T-helper 17 cell (primary cell): Measurements from ENCODE around the gene ECHS1. TPM values are rescaled to one million over a fixed set of nuclear protein-coding genes. Genes with fewer than 3 reads are reported as not detected.
A peak's percentile ranks its signal among the peaks of the same experiment; 100 is the strongest.
"Not testable (repeated sequence)": the region's sequence is repeated elsewhere in the genome, so short reads cannot be mapped to it uniquely, and the experiment has no call there.

Source experiments
- ATAC-seq: fragments of 150-1000 bp; cut with Tn5 transposase; 2 replicates; pipeline ENCODE4 v1.10.0; 2021; ENCODE audit warnings: mild to moderate bottlenecking, moderate library complexity
- DNase-seq, 3 donors: peaks; one replicate each; pipeline versions ENCODE4 v3.0.0 to v3.0.0-alpha.2; 2020 to 2021
- H3K9me3 ChIP-seq: one replicate; pipeline ENCODE4 v1.7.0; 2013; ENCODE audit warnings: low read length, mild to moderate bottlenecking; ENCODE audit not compliant: control insufficient read depth, poor library complexity, severe bottlenecking
- H3K27ac Mint-ChIP-seq: one replicate; pipeline ENCODE4 v1.8.0; 2022; ENCODE audit warnings: mild to moderate bottlenecking, moderate library complexity, mixed read lengths
- H3K27me3 Mint-ChIP-seq: one replicate; pipeline ENCODE4 v1.8.0; 2022; ENCODE audit warnings: mixed read lengths
- H3K36me3 Mint-ChIP-seq: one replicate; pipeline ENCODE4 v1.8.0; 2022; ENCODE audit warnings: low read depth, mixed read lengths
- H3K4me1 Mint-ChIP-seq: one replicate; pipeline ENCODE4 v1.8.0; 2022; ENCODE audit warnings: mild to moderate bottlenecking, mixed read lengths
- H3K4me3 Mint-ChIP-seq: one replicate; pipeline ENCODE4 v1.8.0; 2022; ENCODE audit warnings: mild to moderate bottlenecking, moderate library complexity, mixed read lengths
- total RNA-seq, 4 donors: library from RNA in 2 of 4; stranded (reverse) in 2 of 4; gene quantifications; one replicate each; pipeline ENCODE4 v1.2.3 and lab custom pipeline; 2022 to 2026

The ECHS1 gene
- total RNA-seq, 2 donors from 2014 or later, result 18.2 to 20.2 TPM

DNA sequence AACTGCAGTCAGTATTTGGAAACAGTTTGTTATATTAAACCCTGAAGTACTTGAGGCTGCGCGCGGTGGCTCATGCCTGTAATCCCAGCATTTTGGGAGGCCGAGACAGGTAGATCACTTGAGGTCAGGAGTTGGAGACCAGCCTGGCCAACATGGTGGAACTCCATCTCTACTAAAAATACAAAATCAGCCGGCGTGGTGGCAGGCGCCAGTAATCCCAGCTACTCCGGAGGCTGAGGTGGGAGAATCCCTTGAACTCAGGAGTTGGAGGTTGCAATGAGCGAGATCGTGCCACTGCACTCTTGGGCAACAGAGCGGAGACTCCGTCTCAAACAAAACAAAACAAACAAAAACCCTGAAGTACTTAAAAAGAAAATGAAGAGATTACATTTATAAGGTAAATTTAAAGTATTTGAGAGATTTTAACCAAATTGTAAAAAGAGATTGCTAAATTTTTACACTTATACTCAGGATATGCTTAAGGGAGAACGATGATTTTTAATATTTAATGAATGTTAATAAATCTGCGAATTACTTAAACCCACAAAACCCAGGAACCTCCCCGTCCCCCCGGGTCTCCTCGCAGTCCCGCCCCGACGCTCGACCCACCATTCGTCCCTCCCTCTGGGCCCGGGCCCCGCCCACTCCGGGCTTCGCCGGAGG lies 20.4 kb upstream of the ECHS1 start:
- H3K4me3 Mint-ChIP-seq, result peak overlapping the region; percentile 91
- H3K9me3 ChIP-seq, result no peaks in the 10 kb centered on the region
- H3K27ac Mint-ChIP-seq, result peak overlapping the region; percentile 16
- no peak for ATAC-seq
- DNase-seq, result no peak
- H3K27me3 Mint-ChIP-seq, result no peaks in the 10 kb centered on the region
- H3K4me1 Mint-ChIP-seq, result peaks cover 39% of the 10 kb centered on the region
- peaks cover 3% of the 10 kb centered on the region for H3K36me3 Mint-ChIP-seq

- ATAC-seq, result no peak
- no peaks in the 10 kb centered on the region for H3K9me3 ChIP-seq
- no peak for DNase-seq
- Mint-ChIP-seq H3K27me3 (no peaks in the 10 kb centered on the region), H3K4me3 (peak overlapping the region; percentile 63), H3K36me3 (no peaks in the 10 kb centered on the region), H3K27ac (peak overlapping the region; percentile 87), H3K4me1 (peaks cover 32% of the 10 kb centered on the region)
Measured at GRCh38 chr10:133391761-133392518, 18.8 kb upstream of the ECHS1 start.

DNA sequence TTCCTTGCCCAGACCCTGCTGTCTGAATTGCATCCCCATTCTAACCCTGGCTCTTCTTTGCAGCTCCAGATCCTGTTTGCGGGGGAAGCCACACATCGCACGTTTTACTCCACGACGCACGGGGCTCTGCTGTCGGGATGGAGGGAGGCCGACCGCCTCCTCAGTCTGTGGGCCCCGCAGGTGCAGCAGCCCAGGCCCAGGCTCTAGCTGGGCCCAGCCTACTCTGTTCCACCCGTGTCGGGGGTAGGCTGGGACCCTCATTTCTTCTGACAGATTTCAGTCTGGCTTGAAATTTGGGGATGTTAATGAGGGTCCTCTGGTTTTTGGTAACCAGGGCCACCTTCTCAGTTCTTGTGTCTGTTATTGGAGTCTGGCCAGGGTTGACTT lies 18.1 kb upstream of the ECHS1 start:
- H3K9me3 ChIP-seq, result no peaks in the 10 kb centered on the region
- Mint-ChIP-seq H3K27ac (peak overlapping the region; percentile 87), H3K36me3 (no peaks in the 10 kb centered on the region), H3K4me1 (peaks cover 31% of the 10 kb centered on the region), H3K27me3 (no peaks in the 10 kb centered on the region), H3K4me3 (peak overlapping the region; percentile 63)
- no peak for DNase-seq
- no peak for ATAC-seq

DNA sequence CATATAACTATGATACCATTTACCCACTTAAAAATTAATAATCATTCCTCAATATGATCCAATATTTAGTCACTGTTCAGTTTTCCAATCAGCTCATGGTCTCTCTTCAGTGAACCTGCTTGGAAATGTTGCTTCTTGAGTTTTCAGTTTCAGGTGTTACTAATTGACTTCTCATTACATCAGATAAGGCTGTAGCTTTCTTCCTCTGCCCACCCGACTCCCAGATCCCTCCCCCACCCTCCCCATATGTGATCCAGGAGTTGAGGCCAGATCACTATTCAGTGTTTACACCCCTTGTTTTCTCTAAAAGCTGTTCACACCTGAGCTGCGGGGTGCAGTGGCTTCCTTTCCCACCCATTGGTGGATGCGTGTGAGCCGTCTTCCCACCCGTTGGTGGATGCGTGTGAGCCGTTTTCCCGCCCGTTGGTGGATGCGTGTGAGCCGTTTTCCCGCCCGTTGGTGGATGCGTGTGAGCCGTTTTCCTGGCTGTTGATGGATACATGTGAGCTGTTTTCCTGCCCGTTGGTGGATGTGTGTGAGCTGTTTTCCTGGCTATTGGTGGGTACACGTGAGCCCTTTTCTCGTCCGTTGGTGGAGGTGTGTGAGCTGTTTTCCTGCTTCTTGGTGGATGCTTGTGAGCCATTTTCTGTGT lies 17.6 kb upstream of the ECHS1 start:
- Mint-ChIP-seq H3K4me3 (peak overlapping the region; percentile 90), H3K27ac (peak overlapping the region; percentile 87), H3K36me3 (no peaks in the 10 kb centered on the region), H3K4me1 (peaks cover 33% of the 10 kb centered on the region), H3K27me3 (no peaks in the 10 kb centered on the region)
- no peak for ATAC-seq
- no peaks in the 10 kb centered on the region for H3K9me3 ChIP-seq
- no peak for DNase-seq

DNA sequence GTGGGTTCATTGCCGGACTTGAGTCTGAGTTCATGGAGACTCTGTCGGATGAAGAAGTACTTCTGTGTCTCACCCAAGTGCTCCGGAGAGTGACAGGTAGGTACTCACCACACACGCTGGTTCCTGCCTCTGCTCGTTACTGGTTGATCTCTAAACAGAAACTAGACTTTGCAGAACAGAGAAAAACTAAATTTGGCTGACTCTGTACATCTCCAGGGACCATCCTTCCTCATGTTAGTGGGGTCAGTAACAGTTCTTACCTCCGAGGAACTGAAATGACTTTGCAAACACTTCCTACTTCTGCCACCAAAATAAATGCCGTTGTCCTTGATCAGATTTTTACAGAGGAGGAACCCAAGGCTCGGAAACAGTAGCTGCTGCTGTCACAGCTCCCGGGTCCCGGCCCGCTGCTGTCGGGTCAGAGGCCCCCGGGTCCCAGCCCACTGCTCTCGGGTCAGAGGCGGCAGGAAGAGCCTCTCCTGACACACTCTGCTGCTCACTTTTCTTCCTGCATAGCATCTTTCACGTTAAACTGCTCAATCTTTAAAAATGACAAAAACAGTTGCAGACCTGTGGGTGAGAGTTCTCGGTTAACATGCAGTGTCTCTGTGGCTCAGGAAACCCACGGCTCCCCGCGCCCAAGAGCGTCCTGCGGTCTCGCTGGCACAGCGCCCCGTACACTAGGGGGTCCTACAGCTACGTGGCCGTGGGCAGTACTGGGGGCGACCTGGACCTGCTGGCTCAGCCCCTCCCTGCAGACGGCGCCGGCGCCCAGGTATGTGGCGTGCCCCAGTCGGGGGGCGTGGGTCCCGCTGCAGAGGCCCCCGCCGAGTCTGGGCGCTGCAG lies 16.0 kb upstream of the ECHS1 start:
- Mint-ChIP-seq H3K4me1 (peaks cover 24% of the 10 kb centered on the region), H3K36me3 (no peaks in the 10 kb centered on the region), H3K4me3 (peak overlapping the region; percentile 90), H3K27ac (peak overlapping the region; percentile 87), H3K27me3 (no peaks in the 10 kb centered on the region)
- DNase-seq, result no peak
- peak; percentile 65 for ATAC-seq
- no peaks in the 10 kb centered on the region for H3K9me3 ChIP-seq

GRCh38 chr10:133388236-133388972 lies 15.2 kb upstream of the ECHS1 start:
- H3K27me3 Mint-ChIP-seq, result no peaks in the 10 kb centered on the region
- peak overlapping the region; percentile 90 for H3K4me3 Mint-ChIP-seq
- no peaks in the 10 kb centered on the region for H3K9me3 ChIP-seq
- peaks cover 23% of the 10 kb centered on the region for H3K4me1 Mint-ChIP-seq
- ATAC-seq (no peak), DNase-seq (no peak)
- H3K27ac Mint-ChIP-seq, result peak overlapping the region; percentile 87
- no peaks in the 10 kb centered on the region for H3K36me3 Mint-ChIP-seq

GRCh38 chr10:133386951-133387350 lies 13.8 kb upstream of the ECHS1 start:
- H3K27me3 Mint-ChIP-seq, ATAC-seq, H3K9me3 ChIP-seq, H3K27ac Mint-ChIP-seq, H3K4me3 Mint-ChIP-seq, H3K36me3 Mint-ChIP-seq, DNase-seq: not testable (repeated sequence)
- H3K4me1 Mint-ChIP-seq, result peaks cover 23% of the 10 kb centered on the region

GRCh38 chr10:133385214-133385613 lies 12.1 kb upstream of the ECHS1 start:
- no peaks in the 10 kb centered on the region for H3K9me3 ChIP-seq
- ATAC-seq, result no peak
- Mint-ChIP-seq H3K27ac (no peak overlapping the region), H3K36me3 (no peaks in the 10 kb centered on the region), H3K27me3 (no peaks in the 10 kb centered on the region), H3K4me1 (peaks cover 18% of the 10 kb centered on the region), H3K4me3 (no peak overlapping the region)
- DNase-seq, result no peak

DNA sequence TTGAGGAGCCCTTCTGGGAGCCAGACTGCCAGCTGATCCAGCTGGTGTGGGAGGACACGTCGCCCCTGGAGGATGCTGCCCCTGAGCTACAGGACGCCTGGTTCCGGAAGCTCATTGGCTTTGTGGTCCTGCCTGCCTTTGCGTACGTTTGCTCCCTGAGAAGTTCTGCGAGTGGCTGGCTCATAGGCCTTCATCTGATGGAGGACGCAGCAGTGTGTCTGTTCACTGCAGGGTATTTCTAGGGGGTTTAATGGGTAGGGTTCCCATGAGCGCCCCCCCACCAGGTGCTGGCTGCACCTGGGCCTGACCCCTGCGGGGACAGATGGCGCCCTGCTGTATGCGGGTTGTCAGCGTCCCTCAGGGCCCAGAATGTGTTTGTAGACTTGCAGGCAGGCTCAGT lies 10.9 kb upstream of the ECHS1 start:
- Mint-ChIP-seq H3K4me3 (no peak overlapping the region), H3K27ac (no peak overlapping the region), H3K4me1 (peaks cover 14% of the 10 kb centered on the region), H3K27me3 (no peaks in the 10 kb centered on the region), H3K36me3 (no peaks in the 10 kb centered on the region)
- DNase-seq (no peak), ATAC-seq (no peak)
- H3K9me3 ChIP-seq, result no peaks in the 10 kb centered on the region

- Mint-ChIP-seq H3K27ac (no peak overlapping the region), H3K27me3 (no peaks in the 10 kb centered on the region), H3K4me1 (peaks cover 9% of the 10 kb centered on the region), H3K4me3 (no peak overlapping the region), H3K36me3 (no peaks in the 10 kb centered on the region)
- ATAC-seq, result no peak
- no peaks in the 10 kb centered on the region for H3K9me3 ChIP-seq
- DNase-seq, result no peak
Measured at GRCh38 chr10:133383551-133383950, 10.4 kb upstream of the ECHS1 start.

DNA sequence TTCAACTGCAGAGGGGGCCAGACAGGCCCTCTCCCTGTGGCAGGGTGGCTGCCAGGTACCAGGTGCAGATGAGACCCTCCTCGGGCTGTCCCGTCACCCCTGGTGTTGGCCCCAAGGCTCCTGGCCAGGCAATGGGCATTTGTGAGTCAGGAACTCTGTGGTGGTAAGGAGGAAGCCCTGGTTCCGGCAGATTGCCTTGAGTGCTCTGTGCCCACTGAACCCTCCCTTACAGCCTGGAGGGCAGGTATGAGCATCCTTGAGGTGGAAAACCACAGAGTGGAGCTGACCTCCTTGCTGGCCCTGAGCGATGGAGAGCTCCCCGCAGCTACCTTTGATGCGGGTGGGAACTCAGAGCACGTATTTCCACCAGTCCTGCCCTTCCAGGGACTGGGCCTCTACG lies 7.9 kb upstream of the ECHS1 start:
- Mint-ChIP-seq H3K27me3 (no peaks in the 10 kb centered on the region), H3K4me1 (peaks cover 8% of the 10 kb centered on the region), H3K36me3 (no peaks in the 10 kb centered on the region), H3K27ac (peak overlapping the region; percentile 41), H3K4me3 (no peak overlapping the region)
- ATAC-seq (no peak), DNase-seq (no peak)
- H3K9me3 ChIP-seq, result no peaks in the 10 kb centered on the region

DNA sequence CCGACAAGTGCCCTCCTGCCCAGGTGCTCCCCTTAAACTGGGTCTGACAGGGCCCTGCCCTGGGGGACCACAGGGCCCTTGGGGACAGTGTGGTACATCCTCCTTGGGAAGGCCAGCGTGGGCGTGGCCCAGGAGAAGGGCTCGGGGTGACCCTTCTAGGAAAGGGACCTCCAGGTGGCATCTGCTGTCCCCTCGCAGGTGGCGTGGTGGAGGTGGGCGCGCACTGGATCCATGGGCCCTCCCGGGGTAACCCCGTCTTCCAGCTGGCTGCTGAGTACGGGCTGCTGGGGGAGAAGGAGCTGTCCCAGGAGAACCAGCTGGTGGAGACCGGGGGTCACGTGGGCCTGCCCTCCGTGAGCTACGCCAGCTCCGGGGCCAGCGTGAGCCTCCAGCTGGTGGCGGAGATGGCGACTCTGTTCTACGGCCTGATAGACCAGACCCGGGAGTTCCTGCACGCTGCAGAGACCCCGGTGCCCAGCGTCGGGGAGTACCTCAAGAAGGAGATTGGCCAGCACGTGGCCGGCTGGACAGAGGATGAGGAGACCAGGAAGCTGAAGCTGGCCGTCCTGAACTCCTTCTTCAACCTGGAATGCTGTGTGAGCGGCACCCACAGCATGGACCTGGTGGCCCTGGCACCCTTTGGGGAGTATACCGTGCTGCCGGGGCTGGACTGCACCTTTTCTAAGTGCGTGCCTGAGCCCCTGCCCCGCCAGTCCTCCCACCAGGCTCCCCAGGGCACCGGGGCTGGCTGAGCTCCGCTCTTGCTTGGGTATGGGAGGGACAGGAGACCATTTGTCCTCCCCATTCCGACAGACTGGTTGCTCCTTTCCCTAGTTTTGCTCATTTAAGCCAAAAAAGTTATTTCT lies 6.9 kb upstream of the ECHS1 start:
- peak overlapping the region; percentile 83 for H3K4me3 Mint-ChIP-seq
- ATAC-seq, result no peak
- no peaks in the 10 kb centered on the region for H3K36me3 Mint-ChIP-seq
- peaks cover 8% of the 10 kb centered on the region for H3K4me1 Mint-ChIP-seq
- H3K27ac Mint-ChIP-seq, result peak overlapping the region; percentile 41
- DNase-seq, result no peak
- H3K9me3 ChIP-seq, result no peaks in the 10 kb centered on the region
- no peaks in the 10 kb centered on the region for H3K27me3 Mint-ChIP-seq
